WI38 (cell line): ENCODE data around the gene XYLB.

ENCODE experiments used
- H3K4me3 ChIP-seq: 2 replicates; pipeline ENCODE4 v1.5.1; 2011; ENCODE audit warnings: low read depth, mild to moderate bottlenecking, control low read depth, low read length
- CTCF ChIP-seq: IDR thresholded peaks from 2 replicates; pipeline ENCODE4 v1.5.1; 2012; ENCODE audit warnings: low read depth, mild to moderate bottlenecking, control low read depth, low read length

Gene XYLB

GRCh38 chr3:38311476-38311875 is 35.1 kb upstream of the XYLB start:
- H3K4me3 ChIP-seq = no peak overlapping the region
- TF ChIP-seq CTCF = no peak

GRCh38 chr3:38311941-38312340 is 34.6 kb upstream of the XYLB start:
- no peak for TF ChIP-seq CTCF
- no peak overlapping the region for H3K4me3 ChIP-seq

GRCh38 chr3:38312356-38312755 is 34.2 kb upstream of the XYLB start:
- TF ChIP-seq CTCF = no peak
- H3K4me3 ChIP-seq = no peak overlapping the region

GRCh38 chr3:38313263-38313662 is 33.3 kb upstream of the XYLB start:
- no peak for TF ChIP-seq CTCF
- H3K4me3 ChIP-seq = no peak overlapping the region

- no peak overlapping the region for H3K4me3 ChIP-seq
- TF ChIP-seq CTCF = no peak
Observed at GRCh38 chr3:38313695-38314094, 32.9 kb upstream of the XYLB start.

GRCh38 chr3:38314112-38314763 is 32.3 kb upstream of the XYLB start:
- H3K4me3 ChIP-seq = no peak overlapping the region
- TF ChIP-seq CTCF = no peak

GRCh38 chr3:38314764-38315487 is 31.7 kb upstream of the XYLB start:
- TF ChIP-seq CTCF = no peak
- no peak overlapping the region for H3K4me3 ChIP-seq
